ENCODE measurements around the gene TMEM132C.

GRCh38 chr12:128698301-128698972 lies 431.5 kb downstream of the TMEM132C start:
- TF ChIP-seq CTCF (IDR thresholded peaks at IDR 0.05): no peak
- no peak for TF ChIP-seq POLR2A (IDR thresholded peaks at IDR 0.05)

Measured in esophagus squamous epithelium (tissue), 4 donors.